A673 (cell line): ENCODE results near the gene USP32. TPM values are rescaled to one million over a fixed set of nuclear protein-coding genes. Genes with fewer than 3 reads are reported as not detected.

Source experiments
- BruUV-seq: library from RNA; stranded (reverse); fragments of 400-500 nt; replicated peaks from 2 replicates; lab custom pipeline; 2021; lab: Mats Ljungman, UMichigan
- CTCF ChIA-PET: fragments of 300-600 bp; sonication (Branson Sonifier 250); formaldehyde crosslinking; loops from one replicate; lab custom pipeline; 2022; ENCODE audit warnings: antibody characterized with exemption; lab: Charles Lee
- POLR2A ChIA-PET: fragments of 300-600 bp; sonication (Branson Sonifier 250); formaldehyde crosslinking; loops from one replicate; lab custom pipeline; 2022; ENCODE audit warnings: antibody characterized with exemption; ENCODE audit not compliant: low non-redundant PET; lab: Charles Lee
- DNase-seq: peaks from one replicate; pipeline ENCODE4 v3.0.0-alpha.2; 2015; ENCODE audit warnings: low spot score
- H3K27ac ChIP-seq: fragments of 200-600 bp; sonication (generic); 2 replicates; pipeline ENCODE4 v1.5.1; 2016; ENCODE audit warnings: mixed run types, low read depth, mild to moderate bottlenecking, mixed read lengths, antibody characterized with exemption, low read length; ENCODE audit not compliant: poor library complexity, severe bottlenecking
- H3K27me3 ChIP-seq: fragments of 200-600 bp; sonication (generic); replicated peaks from 2 replicates; pipeline ENCODE4 v1.6.1; 2017; ENCODE audit warnings: mixed run types, low read depth, mild to moderate bottlenecking, mixed read lengths, antibody characterized with exemption, low read length; ENCODE audit not compliant: insufficient read depth, poor library complexity
- H3K36me3 ChIP-seq: fragments of 200-600 bp; sonication (generic); 2 replicates; pipeline ENCODE4 v1.6.1; 2016; ENCODE audit warnings: mixed run types, mild to moderate bottlenecking, mixed read lengths, antibody characterized with exemption, low read length; ENCODE audit not compliant: insufficient read depth, poor library complexity, severe bottlenecking
- H3K4me1 ChIP-seq: fragments of 200-600 bp; sonication (generic); 2 replicates; pipeline ENCODE4 v1.6.1; 2017; ENCODE audit warnings: mixed run types, mild to moderate bottlenecking, mixed read lengths, antibody characterized with exemption, low read length; ENCODE audit not compliant: insufficient read depth, poor library complexity, severe bottlenecking
- H3K4me3 ChIP-seq: fragments of 200-600 bp; sonication (generic); 2 replicates; pipeline ENCODE4 v1.5.1; 2016; ENCODE audit warnings: low read depth, mixed run types, mild to moderate bottlenecking, mixed read lengths, low read length; ENCODE audit not compliant: poor library complexity, severe bottlenecking
- H3K9me3 ChIP-seq: fragments of 200-600 bp; sonication (generic); 2 replicates; pipeline ENCODE4 v1.6.1; 2016; ENCODE audit warnings: mixed run types, low read depth, mild to moderate bottlenecking, mixed read lengths, antibody characterized with exemption, low read length; ENCODE audit not compliant: poor library complexity, severe bottlenecking
- EZH2 ChIP-seq: fragments of 200-600 bp; sonication (generic); IDR thresholded peaks from 2 replicates; pipeline ENCODE4 v1.6.1; 2017; ENCODE audit warnings: borderline replicate concordance, low read depth, mild to moderate bottlenecking, mixed read lengths, antibody characterized with exemption, low read length; ENCODE audit not compliant: poor library complexity, severe bottlenecking
- intact Hi-C: fragments of 100-400 bp; cut with micrococcal nuclease; formaldehyde crosslinking; loops from one replicate; pipeline ENCODE4 v1.10.0; 2022; ENCODE audit not compliant: unreplicated experiment
- total RNA-seq: library from RNA; stranded (reverse); gene quantifications from 2 replicates; pipeline ENCODE4 v1.2.3, GENCODE V29; 2021
- TF ChIP-seq, protein P1 (sequence below): fragments of 300-800, 200-600 bp; sonication (generic); conservative IDR thresholded peaks from 2 replicates; pipeline ENCODE4 v1.5.1; 2017; ENCODE audit warnings: low read depth, mild to moderate bottlenecking, antibody characterized with exemption, low read length, moderate library complexity, mixed read lengths

Gene USP32
- total RNA-seq, 1 experiment from 2014 or later = 54.8 TPM

DNA sequence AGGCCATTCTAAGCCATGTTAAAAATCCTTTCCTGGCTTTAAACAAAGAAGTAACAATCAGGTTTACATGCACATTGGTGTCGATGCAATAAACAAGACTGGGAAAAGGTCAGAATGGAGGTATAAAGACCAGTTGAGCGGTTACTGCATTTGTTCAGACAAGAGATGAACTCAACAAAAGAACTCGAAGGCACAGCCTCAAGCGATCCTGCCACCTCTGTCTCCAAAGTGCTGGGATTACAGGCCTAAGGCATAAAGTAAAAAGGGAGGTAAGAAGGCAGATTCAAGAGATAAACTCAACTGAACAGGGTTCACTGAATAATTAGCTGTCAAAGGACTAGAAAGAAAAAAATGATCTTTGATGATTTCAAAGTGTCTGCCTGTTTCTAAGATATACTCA lies 39.4 kb downstream of the USP32 start:
- intact Hi-C loops = no loop called here
- H3K27me3 ChIP-seq = no peaks in the 10 kb centered on the region
- H3K4me1 ChIP-seq = peaks cover 8% of the 10 kb centered on the region
- H3K9me3 ChIP-seq = no peaks in the 10 kb centered on the region
- no peak overlapping the region for H3K27ac ChIP-seq
- no peak for DNase-seq
- H3K36me3 ChIP-seq = no peaks in the 10 kb centered on the region
- no peak overlapping the region for H3K4me3 ChIP-seq
- CTCF ChIA-PET = no interaction called here
- BruUV-seq = no TSS peak
- POLR2A ChIA-PET = no interaction called here
- no peak for TF ChIP-seq EZH2
- TF ChIP-seq, protein P1, sequence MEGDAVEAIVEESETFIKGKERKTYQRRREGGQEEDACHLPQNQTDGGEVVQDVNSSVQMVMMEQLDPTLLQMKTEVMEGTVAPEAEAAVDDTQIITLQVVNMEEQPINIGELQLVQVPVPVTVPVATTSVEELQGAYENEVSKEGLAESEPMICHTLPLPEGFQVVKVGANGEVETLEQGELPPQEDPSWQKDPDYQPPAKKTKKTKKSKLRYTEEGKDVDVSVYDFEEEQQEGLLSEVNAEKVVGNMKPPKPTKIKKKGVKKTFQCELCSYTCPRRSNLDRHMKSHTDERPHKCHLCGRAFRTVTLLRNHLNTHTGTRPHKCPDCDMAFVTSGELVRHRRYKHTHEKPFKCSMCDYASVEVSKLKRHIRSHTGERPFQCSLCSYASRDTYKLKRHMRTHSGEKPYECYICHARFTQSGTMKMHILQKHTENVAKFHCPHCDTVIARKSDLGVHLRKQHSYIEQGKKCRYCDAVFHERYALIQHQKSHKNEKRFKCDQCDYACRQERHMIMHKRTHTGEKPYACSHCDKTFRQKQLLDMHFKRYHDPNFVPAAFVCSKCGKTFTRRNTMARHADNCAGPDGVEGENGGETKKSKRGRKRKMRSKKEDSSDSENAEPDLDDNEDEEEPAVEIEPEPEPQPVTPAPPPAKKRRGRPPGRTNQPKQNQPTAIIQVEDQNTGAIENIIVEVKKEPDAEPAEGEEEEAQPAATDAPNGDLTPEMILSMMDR = no peak

DNA sequence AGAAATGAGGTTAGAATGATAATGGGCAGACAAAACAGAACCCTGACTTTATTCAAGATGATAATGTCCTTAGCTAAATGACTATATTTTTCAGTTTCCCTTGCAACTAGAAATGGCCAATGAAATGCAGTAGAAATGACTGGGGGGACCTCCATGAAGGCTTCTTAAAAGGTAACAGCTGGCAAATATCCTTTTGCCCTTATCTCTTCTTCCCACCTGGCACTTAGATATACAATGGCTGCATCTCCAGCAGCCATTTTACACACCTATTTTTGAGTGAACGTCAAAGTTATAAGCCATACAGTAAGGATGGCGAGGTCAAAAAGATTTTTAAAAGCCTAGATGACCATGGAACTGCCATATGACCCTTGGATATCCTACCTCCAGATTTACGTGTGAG lies 39.9 kb downstream of the USP32 start:
- no peak overlapping the region for H3K27ac ChIP-seq
- H3K27me3 ChIP-seq = no peaks in the 10 kb centered on the region
- no peak for DNase-seq
- peaks cover 8% of the 10 kb centered on the region for H3K4me1 ChIP-seq
- TF ChIP-seq, protein P1 = no peak
- no peak for TF ChIP-seq EZH2
- H3K9me3 ChIP-seq = no peaks in the 10 kb centered on the region
- BruUV-seq = no TSS peak
- H3K36me3 ChIP-seq = no peaks in the 10 kb centered on the region
- intact Hi-C loops = no loop called here
- CTCF ChIA-PET = no interaction called here
- no peak overlapping the region for H3K4me3 ChIP-seq
- POLR2A ChIA-PET = no interaction called here

DNA sequence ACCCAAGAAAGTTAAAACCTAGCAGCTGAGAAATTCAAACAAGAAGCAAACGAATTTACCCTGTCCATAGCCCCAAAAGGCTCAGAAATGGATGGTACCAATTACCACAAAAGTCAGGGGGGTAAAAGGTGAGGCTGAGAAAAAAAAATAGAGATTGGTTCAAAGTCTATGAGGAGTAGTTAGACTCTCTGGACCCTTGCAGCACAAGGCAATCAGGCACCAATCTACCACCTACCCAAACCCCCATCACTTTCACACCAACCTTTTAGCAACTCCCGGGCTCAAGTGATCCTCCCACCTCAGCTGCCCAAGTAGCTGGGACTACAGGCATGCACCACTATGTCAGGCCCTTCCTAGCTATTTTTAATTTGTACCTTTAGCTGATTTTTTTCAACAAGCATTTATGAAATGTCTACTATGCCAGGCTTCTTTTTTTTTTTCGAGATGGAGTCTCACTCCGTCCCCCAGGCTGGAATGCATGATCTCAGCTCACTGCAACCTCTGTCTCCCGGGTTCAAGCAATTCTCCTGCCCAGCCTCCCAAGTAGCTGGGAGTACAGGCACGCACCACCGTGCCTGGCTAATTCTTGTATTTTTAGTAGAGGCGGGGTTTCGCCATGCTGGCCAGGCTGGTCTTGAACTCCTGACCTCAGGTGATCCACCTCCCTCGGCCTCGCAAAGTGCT lies 40.8 kb downstream of the USP32 start:
- H3K36me3 ChIP-seq = no peaks in the 10 kb centered on the region
- intact Hi-C loops = no loop called here
- DNase-seq = no peak
- H3K27me3 ChIP-seq = no peaks in the 10 kb centered on the region
- no peak overlapping the region for H3K4me3 ChIP-seq
- H3K27ac ChIP-seq = no peak overlapping the region
- no TSS peak for BruUV-seq
- peaks cover 8% of the 10 kb centered on the region for H3K4me1 ChIP-seq
- TF ChIP-seq EZH2 = no peak
- TF ChIP-seq, protein P1 = no peak
- ChIA-PET CTCF (interaction anchor here (0.6 kb wide), 1 partner anchor 273 kb away, joined by 5 read pairs; no protein-coding TSS in a partner anchor), POLR2A (no interaction called here)
- no peaks in the 10 kb centered on the region for H3K9me3 ChIP-seq
